ENCODE results near the gene MBIP.

The MBIP gene

DNA sequence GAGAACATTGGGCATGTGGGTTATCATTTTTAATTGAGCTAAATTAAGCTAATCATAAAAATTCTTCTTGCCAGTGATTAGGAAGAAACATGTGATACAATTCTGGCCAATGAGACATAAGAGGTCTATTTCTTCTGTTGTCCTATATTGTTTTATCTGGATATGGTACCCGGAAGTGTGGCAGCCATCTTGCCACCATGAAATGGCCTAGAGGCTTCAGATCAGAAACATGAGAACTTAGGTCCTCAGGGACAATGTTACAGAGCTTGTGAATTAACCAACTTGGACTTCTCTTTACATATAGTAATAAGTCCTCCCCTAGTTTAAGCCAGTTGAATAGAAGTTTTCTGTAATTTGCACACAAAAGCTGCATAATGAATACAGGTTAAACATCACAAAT lies 30.5 kb downstream of the MBIP start:
- Histone ChIP-seq H3K9me2 (replicated peaks; ENCODE audit: low read depth, low read length) (no peaks in the 10 kb centered on the region), H3K27me3 (ENCODE audit: insufficient read depth, low read length, poor library complexity, severe bottlenecking) (no peaks in the 10 kb centered on the region), H2AFZ (ENCODE audit: low read length) (no peak overlapping the region), H3K79me2 (ENCODE audit: insufficient read depth, low read length) (no peaks in the 10 kb centered on the region), H3K9ac (ENCODE audit: low read depth, low read length, poor library complexity, severe bottlenecking) (no peak overlapping the region), H4K20me1 (ENCODE audit: insufficient read depth, low read length, poor library complexity, severe bottlenecking) (no peaks in the 10 kb centered on the region), H3F3A (ENCODE audit: low read depth) (no peaks in the 10 kb centered on the region), H3K4me1 (ENCODE audit: insufficient read depth, low read length, poor library complexity, severe bottlenecking) (no peaks in the 10 kb centered on the region), H3K36me3 (ENCODE audit: insufficient read depth, low read length) (no peaks in the 10 kb centered on the region), H3K4me2 (ENCODE audit: low read depth, low read length, poor library complexity, severe bottlenecking) (no peak overlapping the region), H3K9me3 (ENCODE audit: insufficient read depth, low read depth, low read length) (no peaks in the 10 kb centered on the region), H3K4me3 (ENCODE audit: low read length, poor library complexity, severe bottlenecking) (no peak overlapping the region)
- TF ChIP-seq, protein P1, sequence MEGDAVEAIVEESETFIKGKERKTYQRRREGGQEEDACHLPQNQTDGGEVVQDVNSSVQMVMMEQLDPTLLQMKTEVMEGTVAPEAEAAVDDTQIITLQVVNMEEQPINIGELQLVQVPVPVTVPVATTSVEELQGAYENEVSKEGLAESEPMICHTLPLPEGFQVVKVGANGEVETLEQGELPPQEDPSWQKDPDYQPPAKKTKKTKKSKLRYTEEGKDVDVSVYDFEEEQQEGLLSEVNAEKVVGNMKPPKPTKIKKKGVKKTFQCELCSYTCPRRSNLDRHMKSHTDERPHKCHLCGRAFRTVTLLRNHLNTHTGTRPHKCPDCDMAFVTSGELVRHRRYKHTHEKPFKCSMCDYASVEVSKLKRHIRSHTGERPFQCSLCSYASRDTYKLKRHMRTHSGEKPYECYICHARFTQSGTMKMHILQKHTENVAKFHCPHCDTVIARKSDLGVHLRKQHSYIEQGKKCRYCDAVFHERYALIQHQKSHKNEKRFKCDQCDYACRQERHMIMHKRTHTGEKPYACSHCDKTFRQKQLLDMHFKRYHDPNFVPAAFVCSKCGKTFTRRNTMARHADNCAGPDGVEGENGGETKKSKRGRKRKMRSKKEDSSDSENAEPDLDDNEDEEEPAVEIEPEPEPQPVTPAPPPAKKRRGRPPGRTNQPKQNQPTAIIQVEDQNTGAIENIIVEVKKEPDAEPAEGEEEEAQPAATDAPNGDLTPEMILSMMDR (conservative IDR thresholded peaks at IDR 0.05; ENCODE audit: low read length): no peak
- TF ChIP-seq EZH2phosphoT487 (IDR thresholded peaks at IDR 0.05; ENCODE audit: borderline replicate concordance): no peak

DNA sequence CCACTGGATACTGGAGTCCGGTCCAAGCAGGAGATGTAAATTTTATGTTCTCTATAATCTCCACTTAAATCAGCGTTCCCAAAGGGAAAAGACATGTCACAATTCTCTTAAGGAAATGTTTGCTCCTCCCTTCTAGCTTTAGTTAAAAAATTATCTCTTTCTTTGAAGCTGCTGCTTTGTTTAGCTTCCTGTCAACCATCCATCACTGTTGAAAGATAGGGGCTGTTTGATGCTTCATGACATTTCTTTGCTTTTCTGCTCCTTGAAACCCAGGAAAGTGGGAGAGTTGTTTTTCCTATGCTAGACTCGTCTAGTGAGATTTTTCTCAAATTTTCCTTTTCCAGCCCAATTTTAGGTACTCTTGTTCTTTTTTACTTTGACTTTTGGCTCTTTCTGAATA lies 31.9 kb downstream of the MBIP start:
- H3K36me3 ChIP-seq (ENCODE audit: insufficient read depth, low read length): no peaks in the 10 kb centered on the region
- H3K27me3 ChIP-seq (ENCODE audit: insufficient read depth, low read length, poor library complexity, severe bottlenecking): no peaks in the 10 kb centered on the region
- H3K4me1 ChIP-seq (ENCODE audit: insufficient read depth, low read length, poor library complexity, severe bottlenecking): no peaks in the 10 kb centered on the region
- H3K9me3 ChIP-seq (ENCODE audit: insufficient read depth, low read depth, low read length): no peaks in the 10 kb centered on the region
- no peaks in the 10 kb centered on the region for H3K9me2 ChIP-seq (replicated peaks; ENCODE audit: low read depth, low read length)
- TF ChIP-seq, protein P1 (conservative IDR thresholded peaks at IDR 0.05; ENCODE audit: low read length): no peak
- no peak for TF ChIP-seq EZH2phosphoT487 (IDR thresholded peaks at IDR 0.05; ENCODE audit: borderline replicate concordance)
- no peak overlapping the region for H3K4me2 ChIP-seq (ENCODE audit: low read depth, low read length, poor library complexity, severe bottlenecking)
- H3K4me3 ChIP-seq (ENCODE audit: low read length, poor library complexity, severe bottlenecking): no peak overlapping the region
- H2AFZ ChIP-seq (ENCODE audit: low read length): no peak overlapping the region
- H3K79me2 ChIP-seq (ENCODE audit: insufficient read depth, low read length): no peaks in the 10 kb centered on the region
- no peaks in the 10 kb centered on the region for H4K20me1 ChIP-seq (ENCODE audit: insufficient read depth, low read length, poor library complexity, severe bottlenecking)
- H3K9ac ChIP-seq (ENCODE audit: low read depth, low read length, poor library complexity, severe bottlenecking): no peak overlapping the region
- no peaks in the 10 kb centered on the region for H3F3A ChIP-seq (ENCODE audit: low read depth)

DNA sequence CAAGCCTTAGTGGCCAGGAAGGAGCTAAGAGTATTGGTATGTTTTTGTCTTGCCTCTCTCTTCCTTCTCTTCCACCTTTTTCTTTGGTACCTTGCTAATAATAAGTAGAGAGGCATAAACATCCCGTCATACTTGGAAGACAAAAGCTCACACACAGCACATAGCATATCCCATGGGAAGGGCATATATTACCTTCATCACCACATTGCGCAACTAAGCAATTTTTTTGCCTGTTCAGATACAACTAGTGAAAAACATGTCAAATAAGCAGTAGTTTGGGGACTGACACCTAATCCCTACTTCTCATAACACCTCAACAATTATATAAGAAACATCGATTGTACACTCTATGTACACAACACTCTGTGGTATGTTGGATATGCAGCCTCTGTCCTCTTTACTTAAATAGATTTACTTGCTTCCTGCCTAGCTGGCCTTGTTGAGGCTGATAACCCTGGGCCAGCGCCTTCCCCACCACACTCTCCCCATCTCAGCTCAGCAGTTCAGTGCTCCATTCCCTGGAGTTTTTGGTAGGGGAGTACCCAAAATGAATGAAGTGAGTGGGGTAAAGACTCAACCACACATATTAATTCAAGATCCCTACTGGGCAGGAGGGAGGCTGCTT lies 35.4 kb downstream of the MBIP start:
- no peaks in the 10 kb centered on the region for H3F3A ChIP-seq (ENCODE audit: low read depth)
- H3K9ac ChIP-seq (ENCODE audit: low read depth, low read length, poor library complexity, severe bottlenecking): no peak overlapping the region
- no peaks in the 10 kb centered on the region for H3K9me3 ChIP-seq (ENCODE audit: insufficient read depth, low read depth, low read length)
- no peaks in the 10 kb centered on the region for H3K79me2 ChIP-seq (ENCODE audit: insufficient read depth, low read length)
- H4K20me1 ChIP-seq (ENCODE audit: insufficient read depth, low read length, poor library complexity, severe bottlenecking): no peaks in the 10 kb centered on the region
- no peak overlapping the region for H3K4me2 ChIP-seq (ENCODE audit: low read depth, low read length, poor library complexity, severe bottlenecking)
- H2AFZ ChIP-seq (ENCODE audit: low read length): no peak overlapping the region
- no peak for TF ChIP-seq EZH2phosphoT487 (IDR thresholded peaks at IDR 0.05; ENCODE audit: borderline replicate concordance)
- TF ChIP-seq, protein P1 (conservative IDR thresholded peaks at IDR 0.05; ENCODE audit: low read length): no peak
- H3K9me2 ChIP-seq (replicated peaks; ENCODE audit: low read depth, low read length): 0 out of 2 replicates have a peak, but pooled peaks cover 4% of the 10 kb centered on the region
- no peak overlapping the region for H3K4me3 ChIP-seq (ENCODE audit: low read length, poor library complexity, severe bottlenecking)
- no peaks in the 10 kb centered on the region for H3K36me3 ChIP-seq (ENCODE audit: insufficient read depth, low read length)
- no peaks in the 10 kb centered on the region for H3K27me3 ChIP-seq (ENCODE audit: insufficient read depth, low read length, poor library complexity, severe bottlenecking)
- no peaks in the 10 kb centered on the region for H3K4me1 ChIP-seq (ENCODE audit: insufficient read depth, low read length, poor library complexity, severe bottlenecking)

Data from Loucy (cell line).